Activated B cell treated with CpG ODN at 0.5 μM for 24 hours (primary cell): Measurements from ENCODE around the gene ADPRH. TPM values are rescaled to one million over a fixed set of nuclear protein-coding genes. Genes with fewer than 3 reads are reported as not detected.

ENCODE experiments used
- ATAC-seq: fragments of 200-7000 bp; cut with Tn5 transposase; one replicate; pipeline ENCODE4 v1.10.0; 2021; ENCODE audit warnings: low read depth, mild to moderate bottlenecking, moderate library complexity
- CTCF ChIA-PET: fragments of 350-600 bp; sonication (Branson Sonifier 250); formaldehyde crosslinking; loops from one replicate; lab custom pipeline; 2021; ENCODE audit warnings: antibody characterized with exemption; lab: Charles Lee
- POLR2A ChIA-PET: fragments of 350-600 bp; sonication (Branson Sonifier 250); formaldehyde crosslinking; loops from one replicate; lab custom pipeline; 2021; ENCODE audit warnings: antibody characterized with exemption; lab: Charles Lee
- DNase-seq: peaks from one replicate; pipeline ENCODE4 v3.0.0; 2022
- H3K27ac Mint-ChIP-seq: one replicate; pipeline ENCODE4 v1.8.0; 2020; ENCODE audit warnings: mixed read lengths
- H3K27me3 Mint-ChIP-seq: one replicate; pipeline ENCODE4 v1.8.0; 2021; ENCODE audit warnings: mixed read lengths
- H3K36me3 Mint-ChIP-seq: one replicate; pipeline ENCODE4 v1.8.0; 2021; ENCODE audit warnings: low read depth, mixed read lengths
- H3K4me1 Mint-ChIP-seq: one replicate; pipeline ENCODE4 v1.8.0; 2021; ENCODE audit warnings: mixed read lengths
- H3K4me3 Mint-ChIP-seq: one replicate; pipeline ENCODE4 v1.8.0; 2020; ENCODE audit warnings: mild to moderate bottlenecking, mixed read lengths
- H3K9me3 Mint-ChIP-seq: one replicate; pipeline ENCODE4 v1.8.0; 2020; ENCODE audit warnings: mixed read lengths
- intact Hi-C: fragments of 100-400 bp; cut with micrococcal nuclease; formaldehyde crosslinking; loops from one replicate; pipeline ENCODE4 v1.15.1; 2024
- total RNA-seq: library from RNA; stranded (reverse); gene quantifications from 2 replicates; pipeline ENCODE4 v1.2.3, GENCODE V29; 2022
- TF ChIP-seq, protein P1 (sequence below): fragments of 200-600 bp; IDR thresholded peaks from one replicate; pipeline ENCODE4 v1.8.0; 2022; ENCODE audit warnings: antibody characterized with exemption, mild to moderate bottlenecking

Gene ADPRH
- total RNA-seq, 1 donor from 2014 or later, result 41.2 TPM

DNA sequence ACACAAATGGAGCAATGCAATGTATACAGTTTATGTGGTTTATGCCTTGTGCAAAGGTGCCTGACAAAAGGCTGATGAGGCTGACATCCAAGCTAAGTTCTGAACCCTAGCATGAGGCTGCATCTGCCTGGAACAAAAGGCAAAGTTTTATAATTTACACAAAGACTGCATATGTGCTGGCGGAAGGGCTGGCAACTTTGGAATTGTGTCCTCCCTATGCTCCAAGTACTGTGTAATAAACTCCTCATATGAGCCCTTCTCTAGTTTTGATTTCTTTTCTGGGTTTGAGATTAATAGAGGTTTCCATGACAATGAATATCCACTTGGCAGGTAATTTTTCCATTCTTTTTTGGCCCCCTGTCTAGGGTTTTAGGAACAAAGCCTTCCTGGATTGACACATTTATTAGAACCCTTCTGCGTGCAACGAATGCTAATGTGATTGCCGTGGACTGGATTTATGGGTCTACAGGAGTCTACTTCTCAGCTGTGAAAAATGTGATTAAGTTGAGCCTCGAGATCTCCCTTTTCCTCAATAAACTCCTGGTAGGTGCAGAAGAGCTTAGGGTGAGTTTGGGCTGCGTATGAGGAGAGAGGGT is 29.2 kb downstream of the ADPRH start:
- Mint-ChIP-seq H3K9me3 (no peaks in the 10 kb centered on the region), H3K27me3 (no peaks in the 10 kb centered on the region), H3K36me3 (no peaks in the 10 kb centered on the region), H3K4me1 (no peaks in the 10 kb centered on the region), H3K27ac (no peak overlapping the region), H3K4me3 (no peak overlapping the region)
- ChIA-PET POLR2A (interaction anchor here (0.9 kb wide), 1 partner anchor 8 kb away, joined by 3 read pairs; no protein-coding TSS in a partner anchor), CTCF (no interaction called here)
- TF ChIP-seq, protein P1, sequence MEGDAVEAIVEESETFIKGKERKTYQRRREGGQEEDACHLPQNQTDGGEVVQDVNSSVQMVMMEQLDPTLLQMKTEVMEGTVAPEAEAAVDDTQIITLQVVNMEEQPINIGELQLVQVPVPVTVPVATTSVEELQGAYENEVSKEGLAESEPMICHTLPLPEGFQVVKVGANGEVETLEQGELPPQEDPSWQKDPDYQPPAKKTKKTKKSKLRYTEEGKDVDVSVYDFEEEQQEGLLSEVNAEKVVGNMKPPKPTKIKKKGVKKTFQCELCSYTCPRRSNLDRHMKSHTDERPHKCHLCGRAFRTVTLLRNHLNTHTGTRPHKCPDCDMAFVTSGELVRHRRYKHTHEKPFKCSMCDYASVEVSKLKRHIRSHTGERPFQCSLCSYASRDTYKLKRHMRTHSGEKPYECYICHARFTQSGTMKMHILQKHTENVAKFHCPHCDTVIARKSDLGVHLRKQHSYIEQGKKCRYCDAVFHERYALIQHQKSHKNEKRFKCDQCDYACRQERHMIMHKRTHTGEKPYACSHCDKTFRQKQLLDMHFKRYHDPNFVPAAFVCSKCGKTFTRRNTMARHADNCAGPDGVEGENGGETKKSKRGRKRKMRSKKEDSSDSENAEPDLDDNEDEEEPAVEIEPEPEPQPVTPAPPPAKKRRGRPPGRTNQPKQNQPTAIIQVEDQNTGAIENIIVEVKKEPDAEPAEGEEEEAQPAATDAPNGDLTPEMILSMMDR, result no peak
- ATAC-seq (no peak), DNase-seq (no peak)
- intact Hi-C loops, result no loop called here

DNA sequence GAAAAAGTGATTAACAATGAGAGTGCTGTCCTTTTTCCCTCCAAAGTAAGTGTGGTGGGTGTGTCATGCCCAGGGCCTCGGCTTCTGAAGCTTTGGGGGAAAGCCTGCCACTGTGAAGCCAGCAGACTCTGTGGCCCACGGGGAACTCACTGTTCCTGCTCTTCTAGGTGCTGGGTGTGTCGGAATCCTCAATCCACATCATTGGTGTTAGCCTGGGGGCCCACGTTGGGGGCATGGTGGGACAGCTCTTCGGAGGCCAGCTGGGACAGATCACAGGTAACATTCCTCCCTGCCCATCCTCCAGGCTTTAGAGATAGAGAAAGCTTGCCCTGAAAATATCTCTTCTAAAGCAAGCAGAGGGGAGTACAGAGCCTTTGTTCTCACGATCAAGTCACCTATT is 30.0 kb downstream of the ADPRH start:
- Mint-ChIP-seq H3K4me3 (no peak overlapping the region), H3K27me3 (no peaks in the 10 kb centered on the region), H3K4me1 (no peaks in the 10 kb centered on the region), H3K36me3 (no peaks in the 10 kb centered on the region), H3K9me3 (no peaks in the 10 kb centered on the region), H3K27ac (no peak overlapping the region)
- TF ChIP-seq, protein P1, result no peak
- ATAC-seq (no peak), DNase-seq (no peak)
- POLR2A ChIA-PET, result interaction anchor here (0.9 kb wide), 1 partner anchor 9 kb away, joined by 3 read pairs; no protein-coding TSS in a partner anchor
- CTCF ChIA-PET, result interaction anchor here (1.1 kb wide), 1 partner anchor 9 kb away, joined by 4 read pairs; no protein-coding TSS in a partner anchor
- intact Hi-C loops, result no loop called here

DNA sequence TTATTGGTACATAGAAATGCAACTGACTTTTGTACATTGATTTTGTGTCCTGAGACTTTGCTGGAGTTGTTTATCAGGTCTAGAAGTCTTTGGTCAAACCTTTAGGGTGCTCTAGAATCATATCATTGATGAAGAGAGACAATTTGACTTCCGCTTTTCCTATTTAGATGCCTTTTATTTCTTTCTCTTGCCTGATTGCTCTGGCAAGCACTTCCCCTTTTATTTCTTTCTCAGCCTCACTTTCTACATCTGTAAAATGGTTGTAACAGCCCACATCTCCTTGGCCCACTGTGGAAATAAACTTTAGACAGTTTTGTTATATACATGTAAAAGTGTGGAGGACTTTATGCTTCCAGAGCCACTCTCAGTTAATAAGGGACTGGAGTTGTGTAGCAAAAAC is 32.4 kb downstream of the ADPRH start:
- no peaks in the 10 kb centered on the region for H3K36me3 Mint-ChIP-seq
- intact Hi-C loops, result no loop called here
- no peak for DNase-seq
- TF ChIP-seq, protein P1, result no peak
- no peak for ATAC-seq
- CTCF ChIA-PET, result no interaction called here
- POLR2A ChIA-PET, result interaction anchor here (0.6 to 0.7 kb wide), 2 partner anchors 9 to 10 kb away, joined by 3 to 4 read pairs; no protein-coding TSS in a partner anchor
- no peaks in the 10 kb centered on the region for H3K27me3 Mint-ChIP-seq
- H3K4me3 Mint-ChIP-seq, result no peak overlapping the region
- no peak overlapping the region for H3K27ac Mint-ChIP-seq
- no peaks in the 10 kb centered on the region for H3K9me3 Mint-ChIP-seq
- H3K4me1 Mint-ChIP-seq, result no peaks in the 10 kb centered on the region

DNA sequence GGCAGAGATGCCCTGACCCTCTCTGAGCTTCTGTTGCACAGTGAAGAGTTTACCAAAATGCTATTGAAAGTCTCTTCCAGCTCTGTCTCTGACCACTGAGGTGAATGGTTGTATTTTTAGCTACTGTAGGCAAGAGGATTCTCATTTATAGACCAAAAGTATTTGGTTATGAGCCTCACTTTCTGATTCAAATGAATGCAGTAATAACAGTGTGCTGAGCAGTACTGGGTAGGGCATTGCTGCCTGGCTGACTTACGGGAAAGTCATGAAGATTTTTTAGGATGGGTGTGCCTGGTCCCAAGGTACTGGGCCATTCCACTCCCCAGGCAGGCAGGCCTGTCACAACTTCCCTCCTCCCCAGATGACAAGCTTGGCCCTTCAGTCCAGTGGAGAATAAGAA is 33.9 kb downstream of the ADPRH start:
- TF ChIP-seq, protein P1, result no peak
- CTCF ChIA-PET, result no interaction called here
- no peak overlapping the region for H3K4me3 Mint-ChIP-seq
- no peaks in the 10 kb centered on the region for H3K9me3 Mint-ChIP-seq
- no peaks in the 10 kb centered on the region for H3K36me3 Mint-ChIP-seq
- H3K27me3 Mint-ChIP-seq, result no peaks in the 10 kb centered on the region
- POLR2A ChIA-PET, result interaction anchor here (1.4 kb wide), 1 partner anchor 59 kb away, joined by 3 read pairs; no protein-coding TSS in a partner anchor
- no peak overlapping the region for H3K27ac Mint-ChIP-seq
- H3K4me1 Mint-ChIP-seq, result no peaks in the 10 kb centered on the region
- DNase-seq (no peak), ATAC-seq (no peak)
- intact Hi-C loops, result no loop called here

DNA sequence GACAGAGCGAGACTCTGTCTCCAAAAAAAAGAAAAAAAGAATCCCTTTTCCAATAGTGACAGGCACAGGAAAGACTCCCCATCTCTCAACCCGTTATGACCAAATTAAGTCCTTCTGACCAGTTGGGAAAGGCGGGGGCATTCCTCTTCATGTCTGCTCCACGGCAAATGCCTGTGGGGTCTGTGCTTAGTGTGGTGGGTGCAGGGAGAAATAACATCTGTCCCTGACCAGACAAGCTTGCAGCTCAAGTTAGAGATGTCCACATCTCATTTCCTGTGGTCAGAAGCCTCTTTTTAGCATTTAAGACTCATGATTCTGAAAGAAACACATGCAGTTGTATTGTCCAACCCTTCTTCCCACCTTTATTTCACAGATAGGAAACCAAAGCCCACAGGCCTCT is 34.6 kb downstream of the ADPRH start:
- TF ChIP-seq, protein P1, result no peak
- ChIA-PET POLR2A (interaction anchor here (0.7 kb wide), 2 partner anchors 10 to 11 kb away, joined by 5 to 7 read pairs; no protein-coding TSS in a partner anchor), CTCF (no interaction called here)
- H3K36me3 Mint-ChIP-seq, result no peaks in the 10 kb centered on the region
- ATAC-seq, result no peak
- H3K9me3 Mint-ChIP-seq, result no peaks in the 10 kb centered on the region
- intact Hi-C loops, result no loop called here
- H3K27ac Mint-ChIP-seq, result no peak overlapping the region
- DNase-seq, result no peak
- no peak overlapping the region for H3K4me3 Mint-ChIP-seq
- H3K4me1 Mint-ChIP-seq, result peaks cover 3% of the 10 kb centered on the region
- no peaks in the 10 kb centered on the region for H3K27me3 Mint-ChIP-seq
